SK-N-MC (cell line): ENCODE measurements around the gene MTA1.
A peak's percentile ranks its signal among the peaks of the same experiment; 100 is the strongest.

ENCODE experiments used
- DNase-seq: peaks from one replicate; pipeline ENCODE4 v3.0.0-alpha.2; 2011; ENCODE audit warnings: low read depth, low spot score
- H3K27ac ChIP-seq: fragments of 200-600 bp; sonication (generic); 2 replicates; pipeline ENCODE4 v1.5.1; 2016; ENCODE audit warnings: mixed run types
- H3K36me3 ChIP-seq: fragments of 200-600 bp; sonication (generic); 2 replicates; pipeline ENCODE4 v1.6.1; 2017; ENCODE audit warnings: antibody characterized with exemption, low read length, mixed read lengths; ENCODE audit not compliant: insufficient read depth
- H3K4me3 ChIP-seq: fragments of 200-600 bp; sonication (generic); 2 replicates; pipeline ENCODE4 v1.5.1; 2016
- H3K9ac ChIP-seq: fragments of 200-600 bp; sonication (generic); 2 replicates; pipeline ENCODE4 v1.8.0; 2017; ENCODE audit warnings: mixed run types, mixed read lengths; ENCODE audit not compliant: insufficient read length
- H3K9me3 ChIP-seq: fragments of 200-600 bp; sonication (generic); 2 replicates; pipeline ENCODE4 v1.6.1; 2017; ENCODE audit warnings: low read depth, mild to moderate bottlenecking, antibody characterized with exemption, low read length, moderate library complexity, mixed read lengths
- EZH2 ChIP-seq: fragments of 200-600 bp; sonication (generic); IDR thresholded peaks from one replicate; pipeline ENCODE4 v1.6.1; 2017; ENCODE audit warnings: antibody characterized with exemption
- FOXP2 ChIP-seq: optimal IDR thresholded peaks from 2 replicates; pipeline ENCODE3; 2011; ENCODE audit warnings: mild to moderate bottlenecking, moderate library complexity; ENCODE audit not compliant: insufficient read depth; ENCODE audit errors: extremely low read length, control extremely low read depth
- POLR2AphosphoS5 ChIP-seq: IDR thresholded peaks from 2 replicates; pipeline ENCODE4 v1.6.1; 2012; ENCODE audit warnings: mild to moderate bottlenecking, low read depth, low read length, borderline replicate concordance

The MTA1 gene

GRCh38 chr14:105390849-105391500 lies 28.7 kb upstream of the MTA1 start:
- no peak for DNase-seq
- TF ChIP-seq POLR2AphosphoS5 (no peak), FOXP2 (no peak), EZH2 (no peak)
- H3K4me3 ChIP-seq, result no peak overlapping the region
- no peak overlapping the region for H3K27ac ChIP-seq
- no peaks in the 10 kb centered on the region for H3K9me3 ChIP-seq
- no peaks in the 10 kb centered on the region for H3K36me3 ChIP-seq
- peak overlapping the region; percentile 15 for H3K9ac ChIP-seq

- Histone ChIP-seq H3K9ac (no peak overlapping the region), H3K9me3 (no peaks in the 10 kb centered on the region), H3K4me3 (no peak overlapping the region), H3K36me3 (no peaks in the 10 kb centered on the region), H3K27ac (no peak overlapping the region)
- TF ChIP-seq POLR2AphosphoS5 (no peak), EZH2 (no peak), FOXP2 (no peak)
- DNase-seq, result no peak
Observed at GRCh38 chr14:105391541-105391940, 28.1 kb upstream of the MTA1 start.

- Histone ChIP-seq H3K36me3 (no peaks in the 10 kb centered on the region), H3K9me3 (no peaks in the 10 kb centered on the region), H3K4me3 (no peak overlapping the region), H3K9ac (no peak overlapping the region), H3K27ac (no peak overlapping the region)
- TF ChIP-seq EZH2 (no peak), POLR2AphosphoS5 (no peak), FOXP2 (no peak)
- DNase-seq, result no peak
Observed at GRCh38 chr14:105392131-105393090, 27.2 kb upstream of the MTA1 start.

GRCh38 chr14:105393151-105393550 lies 26.5 kb upstream of the MTA1 start:
- no peaks in the 10 kb centered on the region for H3K9me3 ChIP-seq
- H3K27ac ChIP-seq, result peak overlapping the region; percentile 13; the same call in 1 of the 2 replicates
- TF ChIP-seq EZH2, result no peak
- TF ChIP-seq POLR2AphosphoS5, result no peak
- TF ChIP-seq FOXP2, result no peak
- DNase-seq, result no peak
- no peak overlapping the region for H3K9ac ChIP-seq
- H3K36me3 ChIP-seq, result no peaks in the 10 kb centered on the region
- H3K4me3 ChIP-seq, result no peak overlapping the region

GRCh38 chr14:105394714-105395537 lies 24.7 kb upstream of the MTA1 start:
- no peaks in the 10 kb centered on the region for H3K9me3 ChIP-seq
- H3K4me3 ChIP-seq, result 0 out of 2 replicates have a peak overlapping the region, but pooled peaks have one; percentile 22
- peak overlapping the region; percentile 51 for H3K9ac ChIP-seq
- DNase-seq, result no peak
- H3K36me3 ChIP-seq, result peaks cover 9% of the 10 kb centered on the region; the same call in 1 of the 2 replicates
- TF ChIP-seq FOXP2, result no peak
- TF ChIP-seq POLR2AphosphoS5, result no peak
- TF ChIP-seq EZH2, result no peak
- H3K27ac ChIP-seq, result peak overlapping the region; percentile 84

- DNase-seq, result no peak
- no peak overlapping the region for H3K9ac ChIP-seq
- H3K36me3 ChIP-seq, result peaks cover 15% of the 10 kb centered on the region
- TF ChIP-seq FOXP2 (no peak), EZH2 (no peak), POLR2AphosphoS5 (no peak)
- H3K9me3 ChIP-seq, result no peaks in the 10 kb centered on the region
- 0 out of 2 replicates have a peak overlapping the region, but pooled peaks have one; percentile 84 for H3K27ac ChIP-seq
- no peak overlapping the region for H3K4me3 ChIP-seq
Observed at GRCh38 chr14:105395538-105395854, 24.1 kb upstream of the MTA1 start.

GRCh38 chr14:105397350-105397931 lies 22.2 kb upstream of the MTA1 start:
- peak overlapping the region; percentile 94 for H3K9ac ChIP-seq
- peaks cover 23% of the 10 kb centered on the region for H3K36me3 ChIP-seq
- H3K27ac ChIP-seq, result peak overlapping the region; percentile 72
- no peak for TF ChIP-seq POLR2AphosphoS5
- TF ChIP-seq FOXP2, result no peak
- no peak for TF ChIP-seq EZH2
- H3K4me3 ChIP-seq, result peak overlapping the region; percentile 94
- no peak for DNase-seq
- H3K9me3 ChIP-seq, result no peaks in the 10 kb centered on the region

- Histone ChIP-seq H3K4me3 (peak within 1 kb of the TSS; percentile 94), H3K36me3 (peaks cover 23% of the 10 kb centered on the region), H3K27ac (peak within 1 kb of the TSS; percentile 72), H3K9me3 (no peaks in the 10 kb centered on the region), H3K9ac (peak within 1 kb of the TSS; percentile 94)
- TF ChIP-seq POLR2AphosphoS5 (peak; percentile 87), FOXP2 (no peak)
- DNase-seq, result no peak
Observed at GRCh38 chr14:105398044-105398725, 21.4 kb upstream of the MTA1 start, which contains the start of gene TEX22. TEX22 (plus strand) TSS chr14:105398538; CDS start chr14:105399341, 803 bp downstream.
